Naive B cell (primary cell): ENCODE data around the gene RPIA. TPM values are rescaled to one million over a fixed set of nuclear protein-coding genes. Genes with fewer than 3 reads are reported as not detected.

ENCODE experiments used
- ATAC-seq, 2 donors: fragments of 150-1000 bp; cut with Tn5 transposase; 2 replicates each; pipeline ENCODE4 v1.10.0; 2021; ENCODE audit warnings: low read depth in 2 of 2, mild to moderate bottlenecking in 2 of 2, moderate library complexity in 2 of 2
- DNase-seq: peaks from one replicate; pipeline ENCODE4 v3.0.0; 2022
- H3K27ac Mint-ChIP-seq, 6 donors: one replicate each; pipeline ENCODE4 v1.8.0; 2020 to 2022; ENCODE audit warnings: mild to moderate bottlenecking in 6 of 6, mixed read lengths in 6 of 6, moderate library complexity in 5 of 6, inconsistent platforms in 2 of 6
- H3K27me3 Mint-ChIP-seq, 3 donors: one replicate each; pipeline ENCODE4 v1.8.0; 2021 to 2022; ENCODE audit warnings: mixed read lengths in 3 of 3, mild to moderate bottlenecking in 1 of 3
- H3K36me3 Mint-ChIP-seq, 2 donors: one replicate each; pipeline ENCODE4 v1.8.0; 2020 to 2022; ENCODE audit warnings: mixed read lengths in 2 of 2, inconsistent platforms in 1 of 2, mild to moderate bottlenecking in 1 of 2
- H3K4me1 Mint-ChIP-seq, 3 donors: one replicate each; pipeline ENCODE4 v1.8.0; 2020 to 2022; ENCODE audit warnings: mixed read lengths in 3 of 3, inconsistent platforms in 1 of 3, mild to moderate bottlenecking in 1 of 3, moderate library complexity in 1 of 3
- H3K4me3 Mint-ChIP-seq, 8 donors: one replicate each; pipeline ENCODE4 v1.8.0; 2020 to 2022; ENCODE audit warnings: mild to moderate bottlenecking in 8 of 8, mixed read lengths in 8 of 8, moderate library complexity in 8 of 8, inconsistent platforms in 2 of 8
- H3K9me3 Mint-ChIP-seq, 7 donors: one replicate each; pipeline ENCODE4 v1.8.0; 2020 to 2022; ENCODE audit warnings: mixed read lengths in 7 of 7, mild to moderate bottlenecking in 5 of 7, inconsistent platforms in 2 of 7, moderate library complexity in 1 of 7
- polyA plus RNA-seq, 6 donors: library from polyadenylated mRNA; unstranded; fragments of 300-500 nt; fragmentation: Illumina TruSeq; gene quantifications; one replicate each; pipeline ENCODE4 v1.2.3, GENCODE V29; 2021; ENCODE audit warnings: low read depth in 6 of 6

The RPIA gene
- polyA plus RNA-seq, 6 donors from 2014 or later: 45.3 to 66.2 (median 51.7) TPM

DNA sequence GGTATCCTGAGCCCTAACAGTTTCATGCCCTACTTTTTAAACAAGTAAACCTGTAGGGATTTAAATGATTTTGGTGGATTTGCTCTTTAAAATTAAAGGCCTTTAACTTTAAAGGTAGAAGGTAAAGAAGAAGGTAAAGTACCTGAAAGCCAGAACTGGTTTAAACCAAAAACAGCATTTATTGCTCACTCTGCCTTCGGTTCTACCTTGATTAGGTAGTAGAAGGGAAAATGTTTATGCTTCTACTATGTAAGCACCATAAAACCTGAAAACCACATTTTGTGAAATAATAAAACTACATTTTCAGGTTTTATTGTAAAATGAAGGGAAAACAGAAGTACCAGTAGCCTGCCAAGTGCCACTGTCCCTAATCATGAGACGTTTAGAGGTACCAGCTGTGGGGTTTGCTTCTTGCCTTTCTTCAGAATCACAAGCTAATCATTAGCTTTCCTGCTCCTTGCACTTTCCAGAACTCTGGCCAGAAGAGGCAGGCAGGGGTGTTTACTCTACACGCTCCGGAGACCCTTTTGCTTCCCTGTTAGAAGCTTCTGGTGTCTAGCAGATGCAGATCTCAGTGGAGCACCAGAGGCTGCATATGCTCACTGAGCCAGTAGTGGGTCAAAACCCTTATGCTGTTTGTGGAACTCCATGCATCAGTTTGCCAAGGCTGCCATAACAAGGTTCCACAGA, 33.3 kb downstream of the RPIA start:
- peaks cover 7 to 8% of the 10 kb centered on the region in 2 donors for H3K36me3 Mint-ChIP-seq
- H3K27me3 Mint-ChIP-seq: no peaks in the 10 kb centered on the region
- H3K4me1 Mint-ChIP-seq: peaks cover 6 to 24% (median 13%) of the 10 kb centered on the region in 3 donors
- H3K4me3 Mint-ChIP-seq: no peak overlapping the region
- H3K27ac Mint-ChIP-seq: no peak overlapping the region
- DNase-seq: no peak
- no peak for ATAC-seq
- no peaks in the 10 kb centered on the region for H3K9me3 Mint-ChIP-seq

DNA sequence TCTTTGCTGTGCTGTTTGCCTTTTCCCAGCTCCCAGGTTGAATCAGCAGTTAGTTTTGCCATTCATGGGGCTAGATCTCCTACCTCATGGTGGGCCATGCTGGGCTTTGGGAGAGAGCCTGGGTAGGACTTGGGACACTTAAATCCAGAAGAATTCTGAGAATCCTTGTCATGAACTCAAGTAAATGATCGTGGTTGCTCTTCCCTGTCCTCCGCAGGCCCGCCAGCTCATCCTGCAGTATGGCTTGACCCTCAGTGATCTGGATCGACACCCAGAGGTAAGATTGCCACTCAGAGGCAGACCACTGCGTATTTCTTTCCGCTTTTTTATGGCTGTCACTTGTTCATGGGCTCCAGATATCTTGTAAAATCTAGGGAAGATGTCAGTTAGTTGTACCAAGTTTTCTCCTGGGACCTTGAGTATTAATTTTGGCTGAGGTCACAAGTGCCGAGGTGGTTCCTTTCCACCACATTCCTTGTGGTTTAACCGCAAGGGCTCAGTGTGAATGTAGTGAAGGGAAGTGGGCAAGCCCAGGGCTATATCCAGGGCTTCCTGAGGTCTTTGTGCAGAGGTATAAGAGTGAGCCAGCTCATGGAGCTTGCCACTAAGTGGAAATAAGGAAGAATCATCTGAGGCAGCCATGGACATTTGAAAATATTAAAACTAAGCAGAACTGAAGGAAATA, 37.7 kb downstream of the RPIA start:
- Mint-ChIP-seq H3K27ac (peak overlapping the region in 3 of 6 donors; percentile 3 to 56 (median 33)), H3K27me3 (no peaks in the 10 kb centered on the region), H3K4me3 (no peak overlapping the region), H3K9me3 (no peaks in the 10 kb centered on the region), H3K4me1 (peaks cover 6 to 24% (median 9%) of the 10 kb centered on the region in 3 donors), H3K36me3 (peaks cover 0 to 7% of the 10 kb centered on the region in 2 donors)
- ATAC-seq: no peak
- no peak for DNase-seq

GRCh38 chr2:88733155-88733902, 41.9 kb downstream of the RPIA start:
- H3K27ac Mint-ChIP-seq: peak overlapping the region in 4 of 6 donors; percentile 2 to 75 (median 14)
- H3K9me3 Mint-ChIP-seq: no peaks in the 10 kb centered on the region
- no peaks in the 10 kb centered on the region for H3K27me3 Mint-ChIP-seq
- peaks cover 9 to 18% of the 10 kb centered on the region in 2 donors for H3K36me3 Mint-ChIP-seq
- H3K4me1 Mint-ChIP-seq: peaks cover 0 to 9% (median 2%) of the 10 kb centered on the region in 3 donors
- DNase-seq (no peak), ATAC-seq (no peak)
- no peak overlapping the region for H3K4me3 Mint-ChIP-seq

GRCh38 chr2:88735133-88735532, 43.7 kb downstream of the RPIA start:
- Mint-ChIP-seq H3K9me3 (no peaks in the 10 kb centered on the region), H3K36me3 (peaks cover 9 to 18% of the 10 kb centered on the region in 2 donors), H3K4me1 (peaks cover 3 to 6% (median 3%) of the 10 kb centered on the region in 3 donors), H3K27ac (no peak overlapping the region), H3K4me3 (no peak overlapping the region), H3K27me3 (no peaks in the 10 kb centered on the region)
- no peak for DNase-seq
- no peak for ATAC-seq

DNA sequence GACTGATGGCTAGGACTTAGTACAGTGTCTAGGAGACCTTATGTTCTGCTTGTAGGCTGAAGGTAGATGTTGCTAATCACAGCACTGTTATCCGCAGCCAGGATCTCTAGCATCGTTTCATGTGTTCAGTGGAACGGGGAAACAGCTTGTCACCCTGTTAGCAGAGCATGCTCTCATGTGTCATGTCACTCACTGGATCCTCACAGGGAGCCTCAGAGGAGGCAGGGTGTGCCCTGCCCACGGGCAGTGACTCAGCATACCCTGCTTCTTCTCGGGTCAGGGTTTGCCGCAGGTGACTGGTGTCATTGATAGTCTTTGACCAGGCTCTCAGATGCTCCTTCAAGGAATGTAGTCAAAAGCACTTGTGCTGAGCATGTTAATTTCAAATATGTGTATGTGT, 44.4 kb downstream of the RPIA start:
- no peak for DNase-seq
- peak overlapping the region in 1 of 8 donors; percentile 18 for H3K4me3 Mint-ChIP-seq
- ATAC-seq: no peak
- peaks cover 3 to 8% (median 4%) of the 10 kb centered on the region in 3 donors for H3K4me1 Mint-ChIP-seq
- H3K36me3 Mint-ChIP-seq: peaks cover 9 to 18% of the 10 kb centered on the region in 2 donors
- no peaks in the 10 kb centered on the region for H3K27me3 Mint-ChIP-seq
- peak overlapping the region in 2 of 6 donors; percentile 45 to 58 for H3K27ac Mint-ChIP-seq
- H3K9me3 Mint-ChIP-seq: no peaks in the 10 kb centered on the region

- Mint-ChIP-seq H3K27me3 (no peaks in the 10 kb centered on the region), H3K9me3 (no peaks in the 10 kb centered on the region), H3K36me3 (peaks cover 9 to 18% of the 10 kb centered on the region in 2 donors), H3K4me3 (no peak overlapping the region), H3K4me1 (peaks cover 3 to 8% (median 4%) of the 10 kb centered on the region in 3 donors), H3K27ac (peak overlapping the region in 1 of 6 donors; percentile 45)
- ATAC-seq (no peak), DNase-seq (no peak)
Observed at GRCh38 chr2:88736437-88736836, 45.0 kb downstream of the RPIA start.

DNA sequence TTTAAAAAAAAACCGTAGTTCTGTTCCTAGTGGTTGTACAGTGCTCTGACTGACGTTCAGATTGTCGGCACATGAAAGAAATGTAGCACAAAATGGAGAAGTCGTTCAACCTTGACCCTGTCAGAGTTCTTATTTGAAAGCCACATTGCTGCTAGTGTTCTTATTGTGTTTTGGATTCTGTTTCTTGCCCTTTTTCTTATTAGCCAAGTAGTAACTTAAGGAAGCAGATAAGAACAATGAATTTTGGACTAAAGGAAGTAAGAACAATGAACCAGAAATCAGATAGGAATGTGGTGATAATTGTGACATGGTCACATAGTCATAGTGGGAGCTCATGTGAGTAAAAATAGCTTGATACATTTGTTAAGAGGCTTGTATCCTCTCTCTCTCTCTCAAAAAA, 45.9 kb downstream of the RPIA start:
- Mint-ChIP-seq H3K9me3 (no peaks in the 10 kb centered on the region), H3K4me3 (no peak overlapping the region), H3K4me1 (peaks cover 3 to 8% (median 4%) of the 10 kb centered on the region in 3 donors), H3K36me3 (peaks cover 9 to 23% of the 10 kb centered on the region in 2 donors), H3K27ac (peak overlapping the region in 2 of 6 donors; percentile 32 to 40), H3K27me3 (no peaks in the 10 kb centered on the region)
- ATAC-seq (no peak), DNase-seq (no peak)

DNA sequence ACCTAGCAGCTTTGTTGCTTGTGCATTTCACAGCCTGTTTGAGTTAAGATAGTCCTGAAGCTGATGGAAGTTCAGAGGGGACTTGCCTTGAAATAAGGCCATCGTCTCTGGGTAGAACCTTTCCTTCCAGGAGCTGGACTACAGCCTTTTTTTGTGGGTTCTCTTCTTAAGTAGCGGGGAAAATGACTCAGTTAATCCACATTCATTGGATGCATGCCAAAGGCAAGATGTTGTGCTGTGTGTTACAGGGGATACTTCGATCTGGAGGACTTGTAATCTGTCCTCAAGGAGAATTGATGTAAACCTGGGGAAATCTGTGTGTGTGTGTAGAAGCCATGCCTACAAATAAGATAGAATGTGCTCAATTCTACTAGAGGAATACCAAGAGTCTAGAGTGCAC, 46.8 kb downstream of the RPIA start:
- ATAC-seq (no peak), DNase-seq (no peak)
- H3K9me3 Mint-ChIP-seq: no peaks in the 10 kb centered on the region
- H3K27me3 Mint-ChIP-seq: no peaks in the 10 kb centered on the region
- H3K36me3 Mint-ChIP-seq: peaks cover 11 to 23% of the 10 kb centered on the region in 2 donors
- H3K4me1 Mint-ChIP-seq: peaks cover 3 to 8% (median 4%) of the 10 kb centered on the region in 3 donors
- no peak overlapping the region for H3K4me3 Mint-ChIP-seq
- H3K27ac Mint-ChIP-seq: peak overlapping the region in 3 of 6 donors; percentile 26 to 53 (median 41)

DNA sequence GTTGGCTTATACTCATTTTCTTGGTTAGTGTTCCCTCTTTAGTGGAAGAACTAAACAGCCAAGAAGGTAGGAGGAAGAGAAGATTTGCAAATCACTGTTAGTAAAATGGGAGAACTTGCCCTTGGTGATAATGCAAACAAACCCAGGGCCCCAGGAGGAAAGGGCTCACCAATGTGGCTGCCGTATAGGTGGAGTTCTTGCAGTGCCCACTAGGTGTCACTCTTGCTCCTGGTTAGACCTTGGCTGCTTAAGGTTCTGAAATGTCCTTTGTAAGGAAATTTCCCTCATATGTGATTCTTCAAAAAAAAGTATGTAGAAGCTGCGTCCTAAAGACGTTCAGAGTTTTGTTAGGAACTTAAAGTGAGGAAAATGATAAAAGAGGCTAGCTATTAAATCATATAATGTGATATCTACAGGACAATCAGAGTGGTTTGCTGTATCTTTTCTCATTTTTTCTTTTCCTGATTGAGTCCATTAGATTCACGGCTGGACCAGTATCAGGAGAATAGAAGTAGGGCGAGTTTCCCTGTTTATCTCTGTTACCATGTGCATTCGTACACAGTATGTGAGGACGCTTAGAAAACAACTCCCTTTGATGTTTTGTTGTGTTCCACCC, 48.6 kb downstream of the RPIA start:
- Mint-ChIP-seq H3K4me1 (peaks cover 5 to 8% (median 8%) of the 10 kb centered on the region in 3 donors), H3K36me3 (peaks cover 28 to 42% of the 10 kb centered on the region in 2 donors), H3K27me3 (no peaks in the 10 kb centered on the region), H3K4me3 (no peak overlapping the region), H3K9me3 (peaks cover 0 to 11% (median 8%) of the 10 kb centered on the region in 7 donors), H3K27ac (peak overlapping the region in 4 of 6 donors; percentile 12 to 47 (median 24))
- DNase-seq (peak; percentile 59), ATAC-seq (peak; percentile 80 to 90)

DNA sequence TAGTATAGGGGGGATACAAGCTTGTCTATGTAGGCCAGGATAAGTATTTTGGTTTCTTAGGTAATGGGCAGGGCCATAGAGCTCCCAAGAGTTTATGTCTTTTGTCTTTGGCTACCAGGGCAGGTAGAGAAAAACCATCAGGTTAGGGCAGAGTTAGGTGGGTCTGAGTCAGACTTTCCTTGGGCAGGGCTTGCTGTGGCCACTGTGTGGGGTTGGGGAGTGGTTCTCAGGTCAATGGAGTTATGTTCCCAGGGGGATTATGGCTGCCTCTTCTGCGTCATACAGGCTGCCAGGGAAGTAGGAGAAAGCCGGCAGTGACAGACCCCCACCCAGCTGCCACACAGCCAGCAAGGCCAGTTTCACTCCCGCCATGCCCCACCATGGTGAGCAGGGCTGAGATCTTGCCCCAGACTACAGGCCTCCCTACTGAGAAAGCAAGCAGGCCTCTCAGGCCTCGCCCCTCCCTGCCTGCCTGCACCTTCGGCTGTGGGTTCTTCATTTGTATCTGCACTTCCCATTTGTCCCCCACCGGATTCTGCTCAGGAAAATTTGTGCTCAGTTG, 55.5 kb downstream of the RPIA start:
- DNase-seq: no peak
- H3K27me3 Mint-ChIP-seq: no peaks in the 10 kb centered on the region
- peak overlapping the region in 2 of 6 donors; percentile 28 to 57 for H3K27ac Mint-ChIP-seq
- no peak for ATAC-seq
- H3K4me3 Mint-ChIP-seq: no peak overlapping the region
- H3K4me1 Mint-ChIP-seq: peaks cover 0 to 4% (median 2%) of the 10 kb centered on the region in 3 donors
- peaks cover 0 to 27% (median 23%) of the 10 kb centered on the region in 7 donors for H3K9me3 Mint-ChIP-seq
- peaks cover 57 to 73% of the 10 kb centered on the region in 2 donors for H3K36me3 Mint-ChIP-seq

GRCh38 chr2:88747990-88748389, 56.5 kb downstream of the RPIA start:
- DNase-seq: no peak
- Mint-ChIP-seq H3K27ac (no peak overlapping the region), H3K27me3 (no peaks in the 10 kb centered on the region), H3K4me1 (peaks cover 0 to 4% (median 2%) of the 10 kb centered on the region in 3 donors), H3K9me3 (peaks cover 0 to 27% (median 23%) of the 10 kb centered on the region in 7 donors), H3K4me3 (peak overlapping the region in 1 of 8 donors; percentile 36), H3K36me3 (peaks cover 59 to 73% of the 10 kb centered on the region in 2 donors)
- ATAC-seq: no peak

DNA sequence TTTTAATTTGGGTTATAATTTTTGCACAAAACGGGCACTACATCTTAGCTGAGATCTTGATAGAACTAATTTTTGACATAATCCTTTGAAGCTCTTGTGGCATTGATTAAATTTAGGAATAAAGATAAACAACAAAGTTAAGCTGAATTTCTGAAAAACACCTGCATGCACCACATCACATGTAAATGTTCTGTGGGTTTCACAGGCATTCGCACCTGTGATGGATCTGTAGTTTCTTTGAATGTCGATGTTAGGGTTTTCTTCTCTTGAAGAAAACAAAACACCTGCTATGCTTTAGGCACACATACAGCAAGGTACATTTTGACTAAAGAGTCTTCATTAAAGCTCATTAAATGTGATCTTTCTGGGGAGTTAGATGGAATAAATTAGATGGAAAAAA, 60.3 kb downstream of the RPIA start:
- no peak overlapping the region for H3K4me3 Mint-ChIP-seq
- peaks cover 24 to 37% of the 10 kb centered on the region in 2 donors for H3K36me3 Mint-ChIP-seq
- H3K27ac Mint-ChIP-seq: peak overlapping the region in 5 of 6 donors; percentile 14 to 95 (median 92)
- H3K4me1 Mint-ChIP-seq: peaks cover 10 to 17% (median 12%) of the 10 kb centered on the region in 3 donors
- H3K9me3 Mint-ChIP-seq: peaks cover 0 to 4% (median 0%) of the 10 kb centered on the region in 7 donors
- no peaks in the 10 kb centered on the region for H3K27me3 Mint-ChIP-seq
- DNase-seq (no peak), ATAC-seq (no peak)
